Caki2 (cell line): ENCODE data around the gene SELENBP1. TPM values are rescaled to one million over a fixed set of nuclear protein-coding genes. Genes with fewer than 3 reads are reported as not detected.
A peak's percentile ranks its signal among the peaks of the same experiment; 100 is the strongest.
"Not testable (repeated sequence)": the region's sequence is repeated elsewhere in the genome, so short reads cannot be mapped to it uniquely, and the experiment has no call there.

Experiments
- DNase-seq: peaks from one replicate; pipeline ENCODE4 v3.0.0-alpha.2; 2015; ENCODE audit warnings: low read depth
- in situ Hi-C: cut with HindIII; loops from 2 replicates; pipeline ENCODE4 v1.10.0; 2016; ENCODE audit warnings: low sequenced_read_pairs, low pct_unique_long_range_greater_than_20kb, mixed read lengths
- total RNA-seq: library from RNA; depleted of rRNA; stranded (reverse); fragments of >200 nt; shearing (Covaris generic); gene quantifications from 2 replicates; pipeline ENCODE4 v1.2.3, GENCODE V29; 2014; ENCODE audit warnings: low replicate concordance

SELENBP1 gene
- total RNA-seq, 1 experiment from 2014 or later: not detected

DNA sequence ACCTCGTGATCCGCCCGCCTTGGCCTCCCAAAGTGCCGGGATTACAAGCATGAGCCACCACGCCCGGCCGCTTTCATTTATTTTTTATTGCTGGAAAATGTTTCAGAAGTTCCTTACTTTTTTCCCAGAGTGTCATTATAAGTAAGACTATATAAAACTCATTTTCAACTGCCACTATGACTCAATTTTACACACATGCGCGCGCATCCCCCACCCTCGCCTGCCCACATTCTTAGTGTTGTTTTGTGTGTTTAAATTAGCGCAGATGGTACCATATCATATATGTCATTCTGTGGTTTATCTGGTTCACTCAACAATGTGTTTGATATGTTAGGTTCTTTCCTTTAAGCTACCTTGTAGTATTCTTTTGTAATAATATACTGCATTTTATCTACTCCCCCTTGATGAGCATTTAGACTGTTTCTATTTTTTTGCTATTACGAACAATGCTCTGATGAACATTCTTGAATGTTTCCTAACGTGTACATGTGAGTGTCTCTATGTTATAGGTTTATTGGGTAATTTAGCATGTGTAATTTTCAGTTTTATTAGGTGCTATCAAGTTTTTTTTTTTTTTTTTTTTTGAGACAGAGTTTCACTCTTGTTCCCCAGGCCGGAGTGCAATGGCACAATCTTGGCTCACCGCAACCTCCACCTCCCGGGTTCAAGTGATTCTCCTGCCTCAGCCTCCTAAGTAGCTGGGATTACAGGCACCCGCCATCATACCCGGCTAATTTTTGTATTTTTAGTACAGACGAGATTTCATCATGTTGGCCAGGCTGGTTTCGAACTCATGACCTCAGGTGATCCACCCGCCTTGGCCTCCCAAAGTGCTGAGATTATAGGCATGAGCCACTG is 17.9 kb upstream of the SELENBP1 start:
- DNase-seq, in situ Hi-C loops: not testable (repeated sequence)

DNA sequence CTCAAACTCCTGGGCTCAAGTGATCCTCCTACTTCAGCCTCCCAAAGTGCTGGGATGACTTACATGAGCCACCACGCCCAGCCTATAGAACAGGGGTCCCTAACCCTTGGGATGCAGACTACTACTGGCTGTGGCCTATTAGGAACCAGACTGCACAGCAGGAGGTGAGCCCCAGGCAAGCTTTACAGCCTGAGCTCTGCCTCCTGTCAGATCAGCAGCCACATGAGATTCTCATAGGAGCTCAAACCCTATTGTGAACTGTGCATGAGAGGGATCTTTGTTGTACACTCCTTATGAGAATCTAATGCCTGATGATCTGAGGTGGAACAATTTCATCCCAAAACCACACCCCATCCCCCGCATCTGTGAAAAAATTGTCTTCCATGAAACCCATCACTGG is 13.5 kb upstream of the SELENBP1 start:
- in situ Hi-C loops: no loop called here
- no peak for DNase-seq

GRCh38 chr1:151384584-151384983 is 12.1 kb upstream of the SELENBP1 start:
- no peak for DNase-seq
- in situ Hi-C loops: no loop called here

- in situ Hi-C loops: no loop called here
- DNase-seq: no peak
Measured at GRCh38 chr1:151377150-151377884, 4.8 kb upstream of the SELENBP1 start.

DNA sequence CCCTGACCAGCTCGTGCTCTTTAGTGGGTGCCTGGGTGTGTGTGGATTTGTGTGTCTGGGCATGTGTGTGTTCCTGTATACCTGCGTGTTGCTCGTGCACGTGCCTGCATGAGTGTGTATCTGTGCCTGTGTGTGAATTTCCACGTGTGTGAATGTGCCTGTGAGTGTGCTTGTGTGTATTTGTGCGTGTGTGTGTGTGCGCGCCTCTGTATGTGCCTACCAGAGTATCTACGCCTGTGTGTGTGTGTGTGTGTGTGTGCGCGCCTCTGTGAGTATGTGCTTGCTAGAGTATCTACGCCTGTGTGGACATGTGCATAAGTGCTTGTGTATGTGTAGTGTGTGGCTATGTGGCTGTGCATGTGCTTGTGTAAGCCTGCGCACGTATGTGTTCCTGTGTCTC is 691 bp upstream of the SELENBP1 start:
- in situ Hi-C loops: no loop called here
- no peak for DNase-seq

DNA sequence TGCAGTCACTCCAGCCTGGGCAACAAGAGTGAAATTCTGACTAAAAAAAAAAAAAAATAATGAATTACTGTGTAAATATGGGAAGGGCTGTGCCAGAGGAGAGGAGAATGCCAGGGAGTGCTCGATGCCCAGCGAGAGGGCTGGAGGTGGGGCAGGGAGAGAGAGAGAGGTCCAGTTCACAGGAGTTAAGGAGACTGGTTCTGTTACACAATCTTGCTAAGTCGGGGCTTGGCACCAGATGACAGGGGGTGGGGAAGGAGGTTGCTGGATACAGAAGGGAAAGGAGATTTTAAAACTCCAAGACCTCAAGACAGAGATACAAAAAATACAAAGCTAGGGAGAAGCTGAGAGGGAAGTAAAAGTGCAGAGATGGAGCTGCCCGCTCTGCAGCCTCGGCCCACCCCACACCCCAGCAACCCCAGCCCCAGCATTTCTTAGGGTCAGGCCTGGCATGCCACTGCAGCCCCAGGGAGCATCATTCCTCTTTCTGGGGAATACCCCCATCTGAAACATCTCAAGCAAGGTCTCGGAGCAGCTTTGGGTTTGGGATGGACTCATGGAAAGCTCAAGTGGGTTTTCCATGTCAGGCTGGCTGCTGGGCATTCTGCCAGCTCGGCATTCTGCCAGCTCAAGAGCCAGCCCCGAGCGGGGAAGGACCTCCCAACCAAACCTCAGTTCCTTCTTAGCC is 991 bp downstream of the SELENBP1 start:
- in situ Hi-C loops: no loop called here
- no peak for DNase-seq

DNA sequence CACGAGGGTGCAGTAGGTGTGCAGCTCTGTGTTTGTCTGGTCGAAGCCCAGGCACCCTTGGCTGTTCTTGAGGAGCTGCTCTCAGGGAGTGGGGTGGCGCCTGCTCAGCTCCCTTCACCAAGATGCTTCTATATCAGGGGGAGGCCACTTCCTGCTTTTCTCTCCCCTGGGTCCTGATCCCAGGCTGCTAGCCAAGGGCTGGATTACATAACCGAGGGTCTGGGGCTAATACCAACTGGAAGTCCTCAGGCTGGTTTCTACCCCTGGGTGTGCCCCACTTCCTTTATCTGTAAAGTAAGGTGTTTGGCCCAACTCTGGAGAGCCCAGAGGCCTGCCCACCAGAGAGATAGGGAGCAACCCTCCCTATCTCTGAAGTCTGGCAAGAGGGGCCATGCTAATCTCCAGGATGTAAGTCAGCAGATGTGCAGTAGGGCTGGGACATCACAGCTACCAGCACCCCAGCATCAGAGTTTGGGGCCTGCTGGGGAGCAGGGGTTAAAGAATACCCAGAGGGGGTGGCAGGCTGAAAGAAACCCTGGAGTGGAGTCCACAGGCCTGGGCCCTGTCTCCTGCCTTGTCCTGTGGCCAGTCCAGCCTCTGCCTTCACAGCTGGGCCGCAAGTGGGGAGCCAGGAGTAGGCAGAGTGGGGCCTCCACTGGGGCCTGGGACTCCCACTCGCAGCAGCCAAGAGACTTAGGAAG is 2.1 kb downstream of the SELENBP1 start:
- DNase-seq: no peak
- in situ Hi-C loops: no loop called here

DNA sequence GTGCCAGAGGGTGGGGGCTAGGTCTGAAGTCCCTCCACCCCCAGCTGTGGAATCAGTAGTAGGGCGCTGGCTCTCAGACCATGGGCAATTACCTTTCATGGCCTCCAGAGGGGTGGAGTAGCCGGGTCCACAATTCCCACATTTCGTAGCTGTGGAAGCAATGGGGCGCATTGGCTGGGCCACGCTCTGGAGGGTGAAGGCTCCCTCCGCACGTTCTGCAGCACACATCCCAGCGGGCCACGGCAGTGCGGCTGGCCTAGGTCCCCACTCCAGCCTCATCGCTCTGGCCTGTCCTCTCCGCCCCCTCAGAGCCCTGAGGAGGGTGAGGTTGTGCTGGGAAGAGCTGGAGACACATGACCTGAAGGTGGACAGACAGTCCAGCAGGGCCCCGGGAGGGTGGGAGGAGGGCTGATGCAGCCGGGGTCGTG is 2.9 kb downstream of the SELENBP1 start:
- in situ Hi-C loops: no loop called here
- DNase-seq: no peak

DNA sequence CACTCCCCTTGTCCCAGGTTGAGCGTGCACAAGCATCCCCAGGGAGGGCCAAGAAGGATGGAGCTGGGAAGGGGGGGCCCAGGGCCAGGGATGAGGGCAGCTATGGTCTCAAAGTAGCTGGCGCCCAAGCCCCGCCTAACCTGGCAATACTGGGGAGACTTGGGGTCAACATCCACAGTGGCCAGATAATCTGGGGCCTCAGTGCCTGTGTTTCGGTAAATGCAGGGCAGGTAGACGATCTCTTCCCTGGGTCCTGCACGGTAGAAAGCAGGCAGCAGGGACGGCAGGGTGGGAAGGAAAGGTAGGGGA is 3.2 kb downstream of the SELENBP1 start:
- DNase-seq: no peak
- in situ Hi-C loops: no loop called here

DNA sequence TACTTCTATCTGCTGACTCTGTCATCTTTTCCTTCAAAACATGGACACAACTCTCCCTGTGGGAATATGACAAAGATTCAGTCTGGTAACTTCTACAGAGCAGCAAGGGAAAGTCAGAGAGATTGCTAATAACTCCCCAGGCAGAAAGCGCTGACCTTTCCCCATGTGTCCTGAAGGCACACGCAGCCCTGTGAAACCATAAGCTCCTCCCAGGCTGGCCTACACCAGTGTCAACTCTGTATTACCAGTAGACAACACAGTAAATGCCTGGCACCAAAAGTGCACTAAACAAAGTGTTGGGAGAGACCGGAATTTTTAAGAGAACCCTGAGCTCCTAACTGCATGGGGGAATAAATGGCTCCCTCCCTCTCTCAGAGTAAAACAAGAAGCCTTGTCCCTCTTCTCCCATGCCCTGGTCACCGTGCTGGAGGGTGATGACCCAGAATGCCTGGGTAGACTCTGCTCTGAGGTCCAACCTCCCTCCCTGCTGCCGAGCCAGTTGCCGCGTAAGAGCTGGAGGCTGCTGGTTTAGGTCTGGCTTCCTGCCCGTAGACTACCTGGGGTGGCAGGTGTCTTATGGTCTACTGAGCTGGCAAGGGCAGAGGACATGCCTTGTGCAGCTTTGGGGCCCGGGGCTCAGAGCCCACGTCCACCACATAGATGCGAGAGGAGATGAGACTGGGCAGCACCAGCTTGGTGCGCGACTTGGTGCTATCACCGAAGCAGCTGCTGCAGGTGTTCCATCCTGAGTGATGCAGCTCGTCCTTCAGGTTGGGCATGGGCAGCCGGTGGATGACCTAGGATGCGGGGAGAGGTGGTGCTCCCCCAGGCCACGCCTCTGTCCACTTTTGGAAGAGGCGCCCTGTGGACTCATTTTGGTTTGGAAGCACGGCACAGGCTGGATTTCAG is 3.9 kb downstream of the SELENBP1 start:
- DNase-seq: no peak
- in situ Hi-C loops: no loop called here

GRCh38 chr1:151367658-151368392 is 4.7 kb downstream of the SELENBP1 start:
- DNase-seq: no peak
- in situ Hi-C loops: no loop called here

- DNase-seq: no peak
- in situ Hi-C loops: no loop called here
Measured at GRCh38 chr1:151364996-151365395, 7.5 kb downstream of the SELENBP1 start.

DNA sequence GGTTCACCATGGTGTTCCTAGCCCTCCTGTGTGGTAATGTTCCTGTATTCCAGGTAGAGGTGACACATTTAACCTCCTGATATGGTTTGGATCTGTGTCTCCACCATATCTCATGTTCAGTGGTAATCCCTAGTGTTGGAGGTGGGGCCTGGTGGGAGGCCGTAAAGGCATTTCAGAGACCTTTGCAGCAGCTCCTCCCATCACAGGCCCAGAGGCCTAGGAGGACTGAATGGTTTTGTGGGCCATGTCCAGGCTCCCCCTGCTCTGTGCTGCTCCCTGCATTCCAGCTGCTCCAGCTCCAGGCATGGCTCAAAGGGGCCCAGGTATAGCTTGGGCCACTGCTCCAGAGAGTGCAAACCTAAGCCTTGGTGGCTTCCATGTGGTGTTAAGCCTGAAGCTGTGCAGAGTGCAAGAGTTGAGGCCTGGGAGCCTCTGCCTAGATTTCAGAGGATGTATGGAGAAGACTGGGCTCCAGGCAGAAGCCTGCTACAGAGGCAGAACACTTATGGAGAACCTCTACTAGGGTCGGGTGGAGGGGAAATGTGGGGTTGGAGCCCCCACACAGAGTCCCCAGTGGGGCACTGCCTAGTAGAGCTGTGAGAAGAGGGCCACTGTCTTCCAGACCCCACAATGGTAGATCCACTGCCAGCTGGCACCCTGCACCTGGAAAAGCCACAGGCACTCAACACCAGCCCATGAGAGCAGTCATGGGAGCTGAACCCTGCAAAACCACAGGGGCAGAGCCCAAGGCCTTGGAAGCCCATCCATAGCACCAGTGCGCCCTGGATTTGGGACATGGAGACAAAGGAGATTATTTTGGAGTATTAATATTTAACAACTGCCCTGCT is 10.0 kb downstream of the SELENBP1 start:
- in situ Hi-C loops: no loop called here
- DNase-seq: no peak

GRCh38 chr1:151361883-151362282 is 10.6 kb downstream of the SELENBP1 start:
- in situ Hi-C loops: no loop called here
- no peak for DNase-seq

DNA sequence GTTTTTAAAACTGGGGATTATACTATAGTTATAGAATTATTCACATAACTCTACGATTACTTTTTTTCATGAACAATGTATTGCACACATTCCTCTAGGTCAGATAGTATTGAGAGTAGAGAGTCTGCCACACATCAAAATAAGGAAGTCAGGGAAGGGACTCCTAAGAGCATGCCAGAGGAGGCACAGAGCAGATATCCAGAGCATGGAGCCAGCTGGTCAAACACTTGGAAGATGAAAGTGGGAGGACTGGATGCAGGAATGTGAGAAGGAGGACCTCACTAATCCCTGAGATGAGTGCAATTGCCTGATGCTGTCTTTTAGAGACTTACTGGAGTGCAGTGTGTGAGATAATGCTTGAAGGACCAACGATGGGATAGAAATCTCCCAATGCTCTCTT is 15.8 kb downstream of the SELENBP1 start:
- in situ Hi-C loops: no loop called here
- DNase-seq: no peak

GRCh38 chr1:151352021-151352718 is 20.3 kb downstream of the SELENBP1 start:
- peak; percentile 89 for DNase-seq
- in situ Hi-C loops: no loop called here
